Endothelial cell of umbilical vein (primary cell): ENCODE results near the gene LYPD4. TPM values are rescaled to one million over a fixed set of nuclear protein-coding genes. Genes with fewer than 3 reads are reported as not detected.

Experiments
- BruUV-seq: library from RNA; stranded (reverse); fragments of 400-500 nt; replicated peaks from 2 replicates; lab custom pipeline; 2021; lab: Mats Ljungman, UMichigan
- CTCF ChIA-PET: fragments of 300-600, 350-600 bp; sonication (Branson Sonifier 250); formaldehyde crosslinking; loops from one replicate; lab custom pipeline; 2021; ENCODE audit warnings: antibody characterized with exemption, inconsistent platforms; lab: Charles Lee
- POLR2A ChIA-PET: fragments of 300-600, 350-600 bp; sonication (Branson Sonifier 250); formaldehyde crosslinking; loops from one replicate; lab custom pipeline; 2021; ENCODE audit warnings: antibody characterized with exemption, inconsistent platforms; lab: Charles Lee
- DNase-seq: peaks from one replicate; pipeline ENCODE4 v3.0.0-alpha.2; 2011; ENCODE audit warnings: low read depth, low spot score
- FAIRE-seq: peaks from 2 replicates; lab custom pipeline; 2011; peaks lifted over from hg19 to GRCh38; lab: Jason Lieb, UNC
- H2AFZ ChIP-seq: 2 replicates; pipeline ENCODE4 v1.6.0; 2012; ENCODE audit warnings: low read depth, low read length, control low read depth, inconsistent platforms
- H3K27ac ChIP-seq: 2 replicates; pipeline ENCODE4 v1.5.1; 2011; ENCODE audit warnings: low read depth, mild to moderate bottlenecking, control low read depth, low read length, moderate library complexity; ENCODE audit not compliant: insufficient read depth
- H3K27me3 ChIP-seq, 2 experiments: 2 replicates each; pipeline versions ENCODE4 v1.6.0 to v1.6.1; 2011; ENCODE audit warnings: low read length in 2 of 2, mixed read lengths in 1 of 2; ENCODE audit not compliant: control insufficient read depth in 2 of 2, insufficient read depth in 2 of 2
- H3K36me3 ChIP-seq, 2 experiments: 2 replicates in 1 of 2; 3 replicates in 1 of 2; pipeline ENCODE4 v1.5.1; 2011; ENCODE audit warnings: low read length in 2 of 2, mild to moderate bottlenecking in 1 of 2, moderate library complexity in 1 of 2; ENCODE audit not compliant: control insufficient read depth in 2 of 2, insufficient read depth in 2 of 2; ENCODE audit errors: extremely low read depth in 1 of 2
- H3K4me1 ChIP-seq: 3 replicates; pipeline ENCODE4 v1.5.1; 2011; ENCODE audit warnings: mild to moderate bottlenecking, low read length; ENCODE audit not compliant: control insufficient read depth, insufficient read depth; ENCODE audit errors: extremely low read depth
- H3K4me2 ChIP-seq: 2 replicates; pipeline ENCODE4 v1.6.1; 2011; ENCODE audit warnings: low read length, control low read depth, mixed read lengths; ENCODE audit not compliant: insufficient read depth
- H3K4me3 ChIP-seq, 3 experiments: fragments of 200-600 bp in 1 of 3; sonication (generic), shearing (Covaris generic) in 1 of 3; replicated peaks in 1 of 3; 2 replicates each; pipeline ENCODE4 v1.5.1; 2011 to 2016; ENCODE audit warnings: control low read depth in 3 of 3, low read length in 3 of 3, mild to moderate bottlenecking in 2 of 3, inconsistent platforms in 1 of 3, low read depth in 1 of 3, moderate library complexity in 1 of 3; ENCODE audit not compliant: insufficient read depth in 1 of 3
- H3K79me2 ChIP-seq: 2 replicates; pipeline ENCODE4 v1.6.0; 2012; ENCODE audit warnings: low read length, inconsistent platforms; ENCODE audit not compliant: control insufficient read depth, insufficient read depth
- H3K9ac ChIP-seq: replicated peaks from 2 replicates; pipeline ENCODE3; 2011; ENCODE audit warnings: low read length, control low read depth; ENCODE audit not compliant: insufficient read depth; ENCODE audit errors: extremely low read depth
- H3K9me1 ChIP-seq: replicated peaks from 3 replicates; pipeline ENCODE4 v1.6.0; 2011; ENCODE audit warnings: mild to moderate bottlenecking, low read length; ENCODE audit not compliant: control insufficient read depth, insufficient read depth; ENCODE audit errors: extremely low read depth
- H3K9me3 ChIP-seq: replicated peaks from 2 replicates; pipeline ENCODE4 v1.5.1; 2012; ENCODE audit warnings: low read length, inconsistent platforms; ENCODE audit not compliant: control insufficient read depth, insufficient read depth
- H4K20me1 ChIP-seq: replicated peaks from 2 replicates; pipeline ENCODE3; 2011; ENCODE audit warnings: mild to moderate bottlenecking, low read length; ENCODE audit not compliant: control insufficient read depth, insufficient read depth; ENCODE audit errors: extremely low read depth
- FOS ChIP-seq: IDR thresholded peaks from 2 replicates; pipeline ENCODE4 v1.6.1; 2011; ENCODE audit warnings: mild to moderate bottlenecking, low read length, moderate library complexity, borderline replicate concordance; ENCODE audit not compliant: insufficient read depth
- GATA2 ChIP-seq: IDR thresholded peaks from 2 replicates; pipeline ENCODE4 v1.7.0; 2011; ENCODE audit warnings: low read depth, mild to moderate bottlenecking, moderate library complexity, mixed read lengths, low read length; ENCODE audit not compliant: insufficient read length, insufficient read depth
- JUN ChIP-seq: IDR thresholded peaks from 2 replicates; pipeline ENCODE4 v1.6.1; 2011; ENCODE audit warnings: borderline replicate concordance, low read depth; ENCODE audit not compliant: insufficient read length, insufficient read depth
- MAX ChIP-seq: IDR thresholded peaks from 2 replicates; pipeline ENCODE4 v1.6.1; 2011; ENCODE audit not compliant: insufficient read depth, insufficient read length
- MYC ChIP-seq: IDR thresholded peaks from one replicate; pipeline ENCODE4 v1.6.1; 2011; ENCODE audit warnings: mild to moderate bottlenecking, low read depth, low read length
- POLR2A ChIP-seq: IDR thresholded peaks from 2 replicates; pipeline ENCODE4 v1.6.1; 2012; ENCODE audit warnings: low read depth, mild to moderate bottlenecking, control low read depth, low read length
- dilution Hi-C: fragments of 300-500 bp; cut with MboI; formaldehyde crosslinking; loops from one replicate; pipeline ENCODE4 v1.15.0; 2019; ENCODE audit warnings: low sequenced_read_pairs; ENCODE audit not compliant: extremely low pct_ligation_motif_present
- intact Hi-C: fragments of 100-400 bp; cut with micrococcal nuclease; formaldehyde crosslinking; loops from one replicate; pipeline ENCODE4 v1.10.0; 2022
- polyA plus RNA-seq, 4 experiments: library from polyadenylated mRNA; depleted of rRNA in 3 of 4; stranded (reverse) in 3 of 4; unstranded in 1 of 4; fragments of >200 nt; gene quantifications; 2 replicates each; pipeline versions ENCODE4 v1.2.1 to v1.2.3, GENCODE V29; 2011 to 2012; ENCODE audit warnings: missing spikeins in 1 of 4
- total RNA-seq: library from RNA; stranded (reverse); gene quantifications from 2 replicates; pipeline ENCODE4 v1.2.3, GENCODE V29; 2021
- TF ChIP-seq, protein P1 (sequence below), 2 donors: IDR thresholded peaks; 1 replicate in 1 of 2; 2 replicates in 1 of 2; pipeline ENCODE4 v1.5.1; 2011; ENCODE audit warnings: low read length in 2 of 2, mild to moderate bottlenecking in 2 of 2, moderate library complexity in 2 of 2, control low read depth in 1 of 2, inconsistent platforms in 1 of 2, low read depth in 1 of 2; ENCODE audit not compliant: insufficient read depth in 1 of 2; ENCODE audit errors: extremely low read depth in 1 of 2

LYPD4 gene
- total and polyA plus RNA-seq, 2 donors (not counting 3 experiments of a cell fraction or from before 2014, with no cell fraction given) = not detected

- no TSS peak for BruUV-seq
- Histone ChIP-seq H3K4me2 (no peak overlapping the region), H3K27ac (no peak overlapping the region), H3K36me3 (no peaks in the 10 kb centered on the region), H3K27me3 (no peaks in the 10 kb centered on the region), H3K9me3 (no peaks in the 10 kb centered on the region), H3K79me2 (no peaks in the 10 kb centered on the region), H3K9me1 (no peaks in the 10 kb centered on the region), H2AFZ (no peak overlapping the region), H3K4me1 (no peaks in the 10 kb centered on the region), H4K20me1 (no peaks in the 10 kb centered on the region), H3K4me3 (no peak overlapping the region), H3K9ac (no peak overlapping the region)
- ChIA-PET CTCF (interaction anchor here (1.0 to 2.1 kb wide), 3 partner anchors 11 to 51 kb away, joined by 3 to 10 read pairs (median 6); no protein-coding TSS in a partner anchor), POLR2A (no interaction called here)
- no peak for TF ChIP-seq MAX
- dilution Hi-C loops (no loop called here), intact Hi-C loops (no loop called here)
- DNase-seq (no peak), FAIRE-seq (no peak)
Measured at GRCh38 chr19:41804336-41804735, 40.1 kb downstream of the LYPD4 start.

GRCh38 chr19:41802770-41803169 lies 41.7 kb downstream of the LYPD4 start:
- Histone ChIP-seq H3K4me2 (no peak overlapping the region), H3K4me1 (no peaks in the 10 kb centered on the region), H4K20me1 (no peaks in the 10 kb centered on the region), H3K9me3 (no peaks in the 10 kb centered on the region), H3K4me3 (no peak overlapping the region), H3K27ac (no peak overlapping the region), H2AFZ (no peak overlapping the region), H3K9ac (no peak overlapping the region), H3K79me2 (no peaks in the 10 kb centered on the region), H3K27me3 (no peaks in the 10 kb centered on the region), H3K36me3 (no peaks in the 10 kb centered on the region), H3K9me1 (no peaks in the 10 kb centered on the region)
- intact Hi-C loops = no loop called here
- ChIA-PET CTCF (interaction anchor here (0.7 to 2.6 kb wide), 5 partner anchors 8 to 49 kb away, joined by 3 to 7 read pairs (median 4); no protein-coding TSS in a partner anchor), POLR2A (no interaction called here)
- no peak for TF ChIP-seq JUN
- TF ChIP-seq MYC = no peak
- TF ChIP-seq GATA2 = no peak
- TF ChIP-seq FOS = no peak
- TF ChIP-seq POLR2A = no peak
- no peak for TF ChIP-seq MAX
- TF ChIP-seq, protein P1, sequence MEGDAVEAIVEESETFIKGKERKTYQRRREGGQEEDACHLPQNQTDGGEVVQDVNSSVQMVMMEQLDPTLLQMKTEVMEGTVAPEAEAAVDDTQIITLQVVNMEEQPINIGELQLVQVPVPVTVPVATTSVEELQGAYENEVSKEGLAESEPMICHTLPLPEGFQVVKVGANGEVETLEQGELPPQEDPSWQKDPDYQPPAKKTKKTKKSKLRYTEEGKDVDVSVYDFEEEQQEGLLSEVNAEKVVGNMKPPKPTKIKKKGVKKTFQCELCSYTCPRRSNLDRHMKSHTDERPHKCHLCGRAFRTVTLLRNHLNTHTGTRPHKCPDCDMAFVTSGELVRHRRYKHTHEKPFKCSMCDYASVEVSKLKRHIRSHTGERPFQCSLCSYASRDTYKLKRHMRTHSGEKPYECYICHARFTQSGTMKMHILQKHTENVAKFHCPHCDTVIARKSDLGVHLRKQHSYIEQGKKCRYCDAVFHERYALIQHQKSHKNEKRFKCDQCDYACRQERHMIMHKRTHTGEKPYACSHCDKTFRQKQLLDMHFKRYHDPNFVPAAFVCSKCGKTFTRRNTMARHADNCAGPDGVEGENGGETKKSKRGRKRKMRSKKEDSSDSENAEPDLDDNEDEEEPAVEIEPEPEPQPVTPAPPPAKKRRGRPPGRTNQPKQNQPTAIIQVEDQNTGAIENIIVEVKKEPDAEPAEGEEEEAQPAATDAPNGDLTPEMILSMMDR (IDR thresholded peaks at IDR 0.05; ENCODE audit: extremely low read depth in 1 of 2, insufficient read depth in 1 of 2, low read depth in 1 of 2, low read length in 2 of 2) = no peak
- FAIRE-seq (no peak), DNase-seq (no peak)
- no TSS peak for BruUV-seq
- dilution Hi-C loops = no loop called here
